ENCODE results near the gene SLC6A12.

DNA sequence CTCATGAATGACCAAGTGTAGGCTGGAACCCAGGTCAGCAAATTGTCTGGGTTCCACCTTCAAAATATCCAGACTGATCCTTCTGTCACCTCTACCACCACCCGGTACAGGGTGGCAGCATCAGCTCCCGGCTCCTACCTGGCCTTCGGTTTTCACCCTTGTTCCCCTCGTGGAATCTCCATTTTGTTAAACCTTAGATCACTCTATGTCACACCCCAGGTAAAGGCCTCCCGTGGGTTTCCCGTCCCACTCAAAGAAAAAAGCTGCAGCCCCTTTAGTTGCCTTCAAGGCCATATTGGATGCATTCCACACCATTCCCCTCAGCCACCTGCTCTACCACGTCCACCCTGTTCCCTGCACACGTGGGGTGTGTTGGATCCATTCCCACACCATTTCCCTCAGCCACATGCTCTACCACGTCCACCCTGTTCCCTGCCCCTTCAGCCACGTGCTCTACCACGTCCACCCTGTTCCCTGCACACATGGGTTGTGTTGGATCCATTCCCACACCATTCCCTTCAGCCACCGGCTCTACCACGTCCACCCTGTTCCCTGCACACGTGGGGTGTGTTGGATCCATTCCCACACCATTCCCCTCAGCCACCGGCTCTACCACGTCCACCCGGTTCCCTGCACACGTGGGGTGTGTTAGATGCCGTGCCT lies 24.9 kb upstream of the SLC6A12 start:
- no peak for TF ChIP-seq POLR2A (IDR thresholded peaks at IDR 0.05)
- TF ChIP-seq, protein P1, sequence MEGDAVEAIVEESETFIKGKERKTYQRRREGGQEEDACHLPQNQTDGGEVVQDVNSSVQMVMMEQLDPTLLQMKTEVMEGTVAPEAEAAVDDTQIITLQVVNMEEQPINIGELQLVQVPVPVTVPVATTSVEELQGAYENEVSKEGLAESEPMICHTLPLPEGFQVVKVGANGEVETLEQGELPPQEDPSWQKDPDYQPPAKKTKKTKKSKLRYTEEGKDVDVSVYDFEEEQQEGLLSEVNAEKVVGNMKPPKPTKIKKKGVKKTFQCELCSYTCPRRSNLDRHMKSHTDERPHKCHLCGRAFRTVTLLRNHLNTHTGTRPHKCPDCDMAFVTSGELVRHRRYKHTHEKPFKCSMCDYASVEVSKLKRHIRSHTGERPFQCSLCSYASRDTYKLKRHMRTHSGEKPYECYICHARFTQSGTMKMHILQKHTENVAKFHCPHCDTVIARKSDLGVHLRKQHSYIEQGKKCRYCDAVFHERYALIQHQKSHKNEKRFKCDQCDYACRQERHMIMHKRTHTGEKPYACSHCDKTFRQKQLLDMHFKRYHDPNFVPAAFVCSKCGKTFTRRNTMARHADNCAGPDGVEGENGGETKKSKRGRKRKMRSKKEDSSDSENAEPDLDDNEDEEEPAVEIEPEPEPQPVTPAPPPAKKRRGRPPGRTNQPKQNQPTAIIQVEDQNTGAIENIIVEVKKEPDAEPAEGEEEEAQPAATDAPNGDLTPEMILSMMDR (IDR thresholded peaks at IDR 0.05), result no peak

All from uterus (tissue), 2 donors.